HG02610 (cell line): Measurements from ENCODE around the gene OSBPL8.
"Not testable (repeated sequence)": the region's sequence is repeated elsewhere in the genome, so short reads cannot be mapped to it uniquely, and the experiment has no call there.

Experiments
- ATAC-seq: cut with Tn5 transposase; IDR thresholded peaks from one replicate; pipeline ENCODE4 v1.9.1; 2021; ENCODE audit warnings: mild to moderate bottlenecking, moderate library complexity; ENCODE audit not compliant: unreplicated experiment

Gene OSBPL8

DNA sequence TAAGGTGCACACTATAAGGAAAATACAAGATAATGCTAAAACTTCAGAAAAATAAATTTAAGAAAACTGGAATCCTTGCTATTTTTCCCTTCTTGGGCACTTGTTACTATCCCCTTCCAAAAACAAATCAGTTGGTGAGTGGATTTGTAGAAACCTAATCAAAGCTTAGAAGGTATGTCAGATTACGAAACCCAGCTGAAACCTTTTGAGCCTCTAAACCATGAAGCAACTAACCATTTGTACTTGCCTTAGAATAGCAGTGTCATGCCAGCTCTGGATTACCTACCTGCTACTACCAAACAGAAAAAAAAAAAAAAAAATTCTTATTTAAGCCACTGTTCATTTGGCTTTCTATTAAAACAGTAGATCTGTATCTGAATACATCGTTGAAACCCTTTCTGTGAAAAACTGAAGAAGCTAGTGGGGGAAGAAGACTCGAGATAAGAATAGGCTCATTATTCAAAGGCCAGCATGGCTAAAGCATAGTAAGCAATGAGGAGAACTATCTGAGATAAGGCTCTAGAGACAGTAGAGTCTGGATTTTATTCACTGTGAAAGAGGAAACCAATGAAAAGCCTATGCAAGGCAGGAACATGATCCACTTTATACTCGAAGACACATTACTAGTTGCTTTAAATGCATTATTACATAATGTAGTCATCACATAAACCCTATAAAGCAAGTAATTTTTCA, 30.2 kb downstream of the OSBPL8 start:
- no peak for ATAC-seq

GRCh38 chr12:76523408-76523807, 36.2 kb downstream of the OSBPL8 start:
- ATAC-seq: no peak

- ATAC-seq: no peak
These were observed 39.2 kb downstream of the OSBPL8 start for GRCh38 chr12:76520348-76520747.

DNA sequence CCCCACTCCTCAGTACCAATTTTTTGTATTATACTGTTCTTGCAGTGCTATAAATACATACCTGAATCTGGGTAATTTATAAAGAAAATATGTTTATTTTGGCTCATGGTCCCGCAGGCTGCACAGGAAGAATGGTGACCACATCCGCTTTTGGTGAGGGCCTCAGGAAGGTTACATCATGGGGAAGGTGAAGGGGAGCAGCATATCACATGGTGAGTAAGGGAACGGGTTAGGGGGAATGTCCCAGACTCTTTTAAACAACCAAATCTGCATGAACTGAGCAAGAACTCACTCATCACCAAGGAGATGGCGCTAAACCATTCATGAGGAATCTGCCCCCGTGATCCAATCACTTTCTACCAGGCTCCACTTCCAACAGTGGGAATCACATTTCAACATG, 40.0 kb downstream of the OSBPL8 start:
- ATAC-seq: no peak

DNA sequence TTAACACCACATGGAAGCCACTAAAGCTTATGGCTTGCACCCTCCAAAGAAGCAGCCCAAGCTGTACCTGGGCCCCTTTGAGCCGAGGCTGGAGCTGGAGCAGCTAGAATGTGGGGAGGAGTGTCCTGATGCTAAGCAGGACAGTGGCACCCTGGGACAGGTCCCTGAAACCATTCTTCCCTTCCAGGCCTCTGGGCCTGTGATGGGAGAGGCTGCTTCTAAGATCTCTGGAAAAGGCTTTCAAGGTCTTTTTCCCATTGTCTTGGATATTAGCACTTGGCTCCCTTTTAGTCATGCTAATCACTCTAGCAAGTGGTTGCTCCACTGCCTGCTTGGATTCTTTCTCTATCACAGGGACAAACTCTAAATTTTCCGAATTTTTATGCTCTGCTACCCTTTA, 40.9 kb downstream of the OSBPL8 start:
- ATAC-seq: no peak

DNA sequence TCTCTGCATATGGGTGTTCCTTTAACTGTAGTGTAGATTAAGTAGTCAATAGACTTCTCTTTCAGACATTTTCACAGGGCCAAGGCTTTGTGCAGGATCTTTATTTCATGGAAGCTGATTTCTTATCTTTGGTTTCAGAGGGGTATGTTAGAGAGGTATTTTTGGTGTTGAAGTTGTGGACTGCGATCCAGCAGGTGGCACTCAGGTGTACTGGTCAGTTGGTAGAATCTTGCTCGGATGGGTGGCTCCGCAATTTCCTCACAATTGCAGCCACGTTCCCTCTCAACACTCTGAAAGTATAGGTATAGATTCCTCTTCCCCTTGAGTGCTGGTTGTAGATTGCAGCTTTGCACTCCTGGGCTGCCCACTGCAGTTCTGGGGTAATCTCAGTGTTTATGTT, 44.3 kb downstream of the OSBPL8 start:
- no peak for ATAC-seq

- ATAC-seq: peak; percentile 90
These were observed 48.4 kb downstream of the OSBPL8 start for GRCh38 chr12:76511116-76511716.

DNA sequence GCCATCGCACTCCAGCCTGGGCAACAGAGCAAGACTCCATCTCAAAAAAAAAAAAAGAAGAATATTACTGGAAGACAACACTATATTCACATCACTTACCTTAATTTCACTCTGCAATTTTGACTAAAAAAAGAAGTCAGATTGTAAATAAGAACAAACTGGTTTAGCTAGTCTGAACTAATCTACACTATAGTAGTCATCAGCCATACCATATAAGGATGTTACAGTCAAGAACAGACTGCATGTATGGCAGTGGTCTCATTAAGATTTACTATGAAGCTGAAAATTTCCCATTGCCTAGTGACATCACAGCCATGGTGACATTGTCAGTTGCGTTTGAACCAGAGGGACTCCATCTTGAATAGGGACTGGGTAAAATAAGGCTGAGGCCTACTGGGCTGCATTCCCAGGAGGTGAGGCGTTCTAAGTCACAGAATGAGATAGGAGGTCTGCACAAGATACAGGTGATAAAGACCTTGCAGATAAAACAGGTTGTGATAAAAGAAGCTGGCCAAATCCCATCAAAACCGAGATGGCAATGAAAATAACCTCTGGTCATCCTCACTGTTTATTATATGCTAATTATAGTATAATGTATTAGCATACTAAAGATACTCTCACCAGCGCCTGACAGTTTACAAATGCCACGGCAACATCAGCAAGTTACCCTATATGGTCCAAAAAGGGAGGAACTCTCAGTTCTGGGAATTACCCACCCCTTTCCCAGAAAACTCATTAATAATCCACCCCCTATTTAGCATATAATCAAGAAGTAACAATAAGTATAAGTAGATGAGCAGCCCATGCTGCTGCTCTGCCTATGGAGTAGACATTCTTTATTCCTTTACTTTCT, 51.2 kb downstream of the OSBPL8 start:
- ATAC-seq: no peak

- no peak for ATAC-seq
These were observed 53.4 kb downstream of the OSBPL8 start for GRCh38 chr12:76506149-76506548.

- ATAC-seq: no peak
These were observed 54.5 kb downstream of the OSBPL8 start for GRCh38 chr12:76505050-76505449.

DNA sequence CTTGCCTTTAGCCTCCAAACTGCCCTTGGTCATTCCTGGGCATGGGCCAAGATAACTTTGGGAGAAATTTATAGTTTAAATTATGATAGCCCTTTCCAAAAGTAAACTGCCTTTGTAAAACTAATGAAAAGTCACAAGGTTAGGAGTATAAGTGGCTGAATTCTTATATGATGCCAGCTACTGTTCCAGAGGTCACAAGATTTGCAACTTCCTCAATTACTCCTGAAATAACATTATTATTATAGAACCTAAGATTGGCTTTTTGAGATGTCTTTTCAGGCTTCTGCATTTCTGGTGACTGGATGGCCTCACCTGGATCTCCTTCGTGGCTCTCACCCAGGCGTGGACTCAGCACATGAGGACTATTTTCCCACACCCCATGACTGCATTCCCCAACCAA, 55.0 kb downstream of the OSBPL8 start:
- ATAC-seq: no peak

GRCh38 chr12:76503957-76504356, 55.6 kb downstream of the OSBPL8 start:
- no peak for ATAC-seq

DNA sequence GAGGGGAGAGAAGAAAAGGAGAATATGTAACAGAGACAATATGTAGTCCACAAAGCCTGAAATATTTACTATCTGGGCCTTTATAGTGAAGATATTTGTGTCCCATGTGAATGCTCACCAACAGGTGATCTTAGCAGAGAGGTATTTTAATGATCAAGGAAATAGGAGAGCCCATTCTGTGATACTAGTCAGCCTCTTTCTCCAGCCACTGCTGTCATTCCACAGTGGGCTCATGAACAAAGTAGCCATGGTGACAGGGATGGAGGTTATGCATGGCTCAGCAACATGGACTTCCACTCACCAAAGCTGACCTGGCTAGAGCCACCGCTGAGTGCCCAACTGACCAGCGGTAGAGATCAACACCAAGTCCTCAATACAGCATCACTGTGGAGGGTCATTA, 58.2 kb downstream of the OSBPL8 start:
- ATAC-seq: no peak

DNA sequence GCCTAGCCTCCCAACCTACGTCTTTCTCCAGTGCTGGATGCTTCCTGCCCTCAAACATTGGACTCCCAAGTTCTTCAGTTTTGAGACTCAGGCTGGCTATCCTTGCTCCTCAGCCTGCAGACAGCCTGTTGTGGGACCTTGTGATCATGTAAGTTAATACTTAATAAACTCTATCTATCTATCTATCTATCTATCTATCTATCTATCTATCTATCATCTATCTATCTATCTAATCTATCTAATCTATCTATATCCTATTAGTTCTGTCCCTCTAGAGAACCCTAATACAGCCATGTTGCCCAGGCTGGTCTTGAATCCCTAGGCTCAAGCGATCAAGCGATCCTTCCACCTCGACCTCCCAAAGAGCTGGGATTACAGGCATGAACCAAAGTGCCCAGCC, 60.4 kb downstream of the OSBPL8 start:
- ATAC-seq: not testable (repeated sequence)

DNA sequence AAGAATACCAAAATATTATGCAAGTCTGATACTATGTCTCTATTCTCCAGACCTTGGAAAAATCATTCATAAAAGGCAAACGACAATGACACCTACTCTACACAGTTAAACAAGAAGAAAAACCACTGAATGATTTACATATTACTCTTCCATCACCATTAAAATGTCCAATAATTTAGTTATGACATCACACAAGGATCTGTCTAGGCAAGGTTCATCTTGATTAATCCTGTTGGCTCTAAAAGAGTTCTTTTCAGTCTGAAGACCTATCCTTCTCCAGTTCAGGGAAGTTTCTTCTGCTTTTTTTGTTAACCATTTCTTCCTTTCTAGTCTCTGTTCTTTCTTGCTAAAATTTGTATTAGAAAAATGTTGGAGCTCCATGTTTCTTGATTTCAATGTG, 64.0 kb downstream of the OSBPL8 start:
- no peak for ATAC-seq

DNA sequence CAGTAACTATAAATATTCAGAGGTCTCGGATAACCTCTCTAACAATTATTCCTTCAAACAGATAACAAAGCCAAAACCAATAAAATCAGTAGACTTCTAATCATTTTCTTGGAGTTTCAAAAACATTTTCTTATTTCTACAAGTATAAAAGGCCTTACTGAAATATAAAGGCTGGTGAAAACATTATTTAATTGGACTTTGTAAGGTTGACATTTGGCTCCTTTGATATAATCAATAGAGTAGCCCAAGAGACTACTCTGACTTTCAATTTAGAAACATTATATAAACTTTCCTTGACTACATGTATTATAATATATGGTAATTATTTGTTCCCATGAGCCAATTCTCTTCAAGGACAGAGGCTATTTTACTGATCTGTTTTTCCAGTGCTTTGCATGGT, 68.3 kb downstream of the OSBPL8 start:
- no peak for ATAC-seq

DNA sequence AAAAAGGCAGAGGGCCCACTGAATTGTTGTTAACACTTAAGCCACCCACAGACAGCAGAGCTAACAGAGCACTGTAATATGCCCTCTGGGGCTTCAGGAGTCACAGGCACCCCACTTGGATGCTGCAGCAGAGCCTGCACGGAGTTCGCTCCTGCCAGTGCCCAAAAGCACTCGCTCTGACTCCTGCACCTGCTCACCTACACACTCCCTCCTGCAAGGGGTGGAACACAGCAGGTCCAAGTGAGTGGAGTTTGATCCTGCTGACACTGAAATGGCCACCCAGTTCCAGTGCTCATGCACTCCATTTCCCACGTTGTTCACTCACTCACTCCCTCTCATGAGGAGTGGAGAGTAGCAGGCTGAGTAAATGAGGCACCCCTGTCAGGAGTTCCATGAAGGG, 68.8 kb downstream of the OSBPL8 start:
- no peak for ATAC-seq

GRCh38 chr12:76489737-76490136, 69.8 kb downstream of the OSBPL8 start:
- ATAC-seq: no peak

DNA sequence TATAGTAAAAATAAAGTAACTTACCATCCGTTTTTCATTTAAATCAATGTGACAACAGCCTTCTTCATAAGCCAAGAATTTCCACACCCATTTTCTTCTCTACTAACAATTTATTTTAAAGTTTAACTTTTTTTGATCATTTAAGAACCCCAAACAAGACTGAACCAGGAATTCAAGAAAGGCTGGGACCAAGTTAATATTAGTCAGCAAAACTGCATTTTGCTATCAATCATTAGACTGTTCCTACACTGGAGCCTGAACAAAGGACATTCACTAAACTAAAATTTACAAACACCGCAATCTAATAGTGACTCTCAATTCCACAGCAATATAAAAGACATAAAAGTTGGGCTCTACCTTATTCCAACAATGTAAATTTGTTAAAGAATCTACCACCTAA, 73.6 kb downstream of the OSBPL8 start:
- ATAC-seq: no peak

DNA sequence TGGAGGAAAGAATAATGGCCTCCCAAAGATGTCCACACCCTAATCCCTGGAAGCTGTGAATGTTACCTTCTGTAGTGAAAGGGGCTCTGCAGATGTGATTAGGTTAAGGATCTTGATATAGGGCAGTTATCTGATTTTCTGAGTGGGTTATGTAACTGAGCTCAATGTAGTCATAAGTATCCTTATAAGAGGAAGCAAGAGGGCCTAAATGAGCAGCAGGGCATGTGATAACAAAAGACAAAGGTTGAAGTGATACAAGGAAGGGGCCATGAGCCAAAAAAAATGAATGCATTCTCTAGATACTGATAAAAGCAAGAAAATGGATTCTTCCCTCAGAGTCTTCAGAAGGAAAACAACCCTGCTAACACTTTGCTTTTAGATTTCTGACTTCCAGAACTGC, 78.8 kb downstream of the OSBPL8 start:
- no peak for ATAC-seq

DNA sequence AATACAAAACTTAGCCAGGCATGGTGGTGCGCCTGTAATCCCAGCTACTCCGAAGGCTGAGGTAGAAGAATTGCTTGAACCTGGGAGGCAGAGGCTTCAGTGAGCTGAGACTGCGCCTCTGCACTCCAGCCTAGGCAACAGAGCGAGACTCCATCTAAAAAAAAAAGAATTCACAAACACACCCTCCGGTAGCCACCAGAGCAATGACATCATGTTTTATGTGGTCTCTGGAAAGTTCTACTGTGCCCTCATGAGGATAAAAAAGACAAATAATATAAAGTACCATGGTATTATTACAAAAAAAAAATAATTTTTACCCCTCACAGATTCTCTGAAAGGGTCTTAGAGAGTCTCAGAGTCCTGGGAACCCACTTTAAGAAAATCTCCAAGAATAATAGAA, 81.5 kb downstream of the OSBPL8 start:
- no peak for ATAC-seq

- not testable (repeated sequence) for ATAC-seq
These were observed 86.7 kb downstream of the OSBPL8 start for GRCh38 chr12:76472862-76473261.
